Measurements from ENCODE around the gene WDR82. TPM values are rescaled to one million over a fixed set of nuclear protein-coding genes. Genes with fewer than 3 reads are reported as not detected.

The WDR82 gene
- total RNA-seq, 1 donor from 2014 or later, result 81.3 TPM

DNA sequence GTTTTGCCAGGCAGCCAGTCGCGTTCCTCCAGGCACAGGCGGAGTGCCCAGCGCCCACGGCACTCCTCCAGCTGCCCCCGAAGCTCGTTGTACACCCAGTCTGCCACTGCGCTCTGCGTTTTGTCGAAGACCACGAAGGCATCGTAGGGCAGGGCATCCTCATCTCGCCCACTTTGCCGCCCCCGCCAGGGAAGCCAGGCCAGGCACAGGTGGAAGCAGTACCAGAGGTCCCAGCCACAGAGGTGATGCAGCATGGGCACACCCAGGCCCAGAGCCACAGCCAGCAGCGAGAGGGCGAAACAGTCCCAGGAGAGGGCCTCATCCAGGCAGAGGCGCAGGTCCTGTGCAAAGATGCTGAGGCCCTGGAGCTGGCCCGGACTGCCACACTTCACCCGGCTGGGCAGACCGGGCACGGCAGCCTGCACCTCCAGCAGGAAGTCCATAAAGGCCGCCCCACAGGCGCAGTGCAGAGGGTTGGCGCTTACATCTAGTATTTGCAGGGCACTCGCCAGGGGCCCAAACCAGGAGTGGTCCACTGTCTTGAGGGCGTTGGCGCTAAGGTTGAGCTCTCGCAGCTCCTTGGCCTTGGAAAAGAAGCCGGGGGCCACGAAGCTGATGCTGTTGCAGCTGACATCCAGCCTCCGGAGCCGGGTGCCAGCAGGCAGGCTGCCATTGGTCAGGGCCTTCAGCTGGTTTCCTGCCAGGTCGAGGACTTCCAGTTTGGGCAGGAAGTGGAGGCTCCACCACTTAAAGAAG, 56.7 kb downstream of the WDR82 start:
- DNase-seq, result peak; percentile 13

DNA sequence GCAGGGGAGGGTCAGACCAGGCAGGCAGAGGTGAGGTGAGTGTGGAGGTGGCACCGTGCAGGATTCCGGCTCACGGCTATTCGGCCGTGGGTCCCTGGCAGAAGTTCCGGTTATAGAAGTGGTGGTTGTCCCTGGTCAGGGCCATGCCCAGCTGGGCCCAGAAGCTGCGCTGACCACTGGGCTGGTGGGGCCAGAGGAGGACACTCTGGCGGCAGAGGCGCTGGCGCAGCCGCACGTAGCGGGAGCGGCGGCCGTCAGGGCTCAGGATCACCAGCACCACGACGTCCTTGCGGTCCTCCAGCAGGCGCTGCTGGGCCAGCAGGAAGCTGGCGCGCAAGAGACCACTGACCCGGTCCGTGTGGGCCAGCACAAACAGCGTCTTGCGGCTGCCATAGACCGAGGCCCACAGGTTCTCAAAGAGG, 57.3 kb downstream of the WDR82 start:
- DNase-seq, result no peak

DNA sequence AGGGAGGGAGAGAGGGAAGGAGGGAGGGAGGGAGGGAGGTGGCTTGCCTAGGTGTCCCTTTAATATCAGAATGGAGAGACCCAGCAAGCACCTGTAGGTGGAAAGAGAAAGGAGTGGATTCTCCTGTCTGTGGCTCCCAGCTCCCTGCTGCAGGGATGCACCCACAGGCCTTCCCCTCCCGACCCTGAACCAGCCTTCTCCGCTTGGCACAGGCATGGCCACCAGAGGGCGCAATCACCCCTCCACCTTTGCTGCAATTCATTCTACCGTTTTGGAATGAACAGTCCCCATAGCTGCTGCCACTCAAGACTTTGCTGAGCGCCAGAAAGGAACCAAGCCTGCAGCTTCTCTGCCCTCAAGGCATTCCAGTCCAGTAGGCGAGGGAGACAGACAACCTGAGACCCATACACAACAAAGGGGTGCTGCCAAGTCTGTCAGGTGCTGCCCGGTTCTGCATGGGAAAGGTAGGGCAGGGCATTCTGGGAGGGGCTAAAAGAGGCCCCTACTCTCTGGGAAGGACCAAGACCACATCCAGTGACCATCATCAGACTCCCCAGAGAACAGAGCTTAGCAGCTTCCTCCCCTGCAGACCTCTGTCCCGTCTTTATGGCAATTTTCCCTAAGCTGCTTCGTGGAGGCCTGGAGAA, 57.9 kb downstream of the WDR82 start:
- peak; percentile 86 for DNase-seq

DNA sequence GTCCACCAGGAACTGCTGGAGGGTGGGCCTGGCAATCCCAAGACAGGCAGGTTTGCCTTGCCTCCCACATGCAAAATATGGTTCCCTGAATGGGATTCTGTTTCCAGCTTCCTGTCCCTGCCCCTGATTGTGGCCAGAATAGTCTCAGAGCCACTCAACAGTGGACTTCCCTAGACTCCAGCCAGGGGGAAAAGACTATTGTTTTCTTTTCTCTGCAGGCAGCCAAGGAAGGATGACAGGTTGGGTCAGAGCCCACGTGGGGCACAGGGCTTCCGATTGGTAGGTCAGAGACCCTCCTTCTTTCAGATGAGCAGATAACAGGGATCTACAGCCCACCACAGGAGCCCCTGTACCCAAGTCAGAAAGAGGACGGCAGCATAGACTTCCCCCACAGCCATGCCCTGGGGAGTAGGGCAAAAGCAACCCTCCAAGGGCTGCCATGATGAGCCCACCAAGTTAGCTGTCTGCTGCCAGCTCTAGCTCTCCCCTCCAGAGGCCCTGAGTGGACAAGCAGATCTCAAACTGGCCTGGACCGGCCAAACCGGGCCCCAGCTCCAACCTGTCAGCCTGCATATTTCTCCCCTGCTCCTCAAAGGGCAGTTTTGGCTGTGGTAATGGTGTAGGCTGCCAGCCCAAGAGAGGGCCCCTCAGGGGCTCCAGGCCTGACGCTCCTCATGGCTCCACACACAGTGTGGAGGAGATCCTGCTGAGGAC, 59.4 kb downstream of the WDR82 start:
- DNase-seq, result peak; percentile 86

DNA sequence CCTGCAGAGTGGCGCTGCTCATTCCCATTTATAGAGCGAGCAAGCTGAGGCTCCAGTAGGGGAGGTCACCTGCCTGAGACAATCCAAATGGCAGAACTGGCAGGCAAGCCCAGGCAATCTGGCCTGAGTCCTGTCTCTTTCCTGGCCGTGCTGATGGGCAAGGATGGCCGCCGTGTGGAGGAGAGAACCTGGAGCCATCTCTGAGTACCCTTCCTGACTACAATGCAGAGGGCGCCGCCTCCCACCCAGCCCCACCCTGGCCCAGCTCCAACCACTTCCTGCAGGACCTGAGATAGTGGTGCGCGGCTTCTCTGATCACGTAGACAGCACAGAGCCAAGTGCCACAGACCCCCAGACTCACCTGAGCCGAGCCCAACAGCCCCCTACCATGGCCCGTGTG, 60.0 kb downstream of the WDR82 start:
- DNase-seq, result no peak

DNA sequence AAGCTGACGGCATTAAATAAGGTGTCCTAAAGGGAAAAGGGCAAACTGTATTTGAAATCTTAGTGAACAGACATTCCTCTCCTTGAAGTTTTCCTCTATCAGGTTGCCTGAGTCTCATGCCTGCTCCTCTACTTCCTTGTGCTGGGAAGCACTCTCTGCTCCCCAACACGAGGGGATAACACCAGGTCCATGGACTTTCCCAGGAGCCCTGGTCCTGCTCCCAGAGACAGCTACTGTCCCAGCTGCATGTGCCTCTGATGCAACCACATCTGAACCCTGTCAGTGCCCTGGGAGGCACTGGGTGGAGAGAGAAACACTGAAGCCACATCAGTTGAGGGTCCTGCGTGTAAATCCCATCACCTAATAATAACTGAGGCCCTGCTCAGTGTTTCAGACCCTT, 60.4 kb downstream of the WDR82 start:
- no peak for DNase-seq

DNA sequence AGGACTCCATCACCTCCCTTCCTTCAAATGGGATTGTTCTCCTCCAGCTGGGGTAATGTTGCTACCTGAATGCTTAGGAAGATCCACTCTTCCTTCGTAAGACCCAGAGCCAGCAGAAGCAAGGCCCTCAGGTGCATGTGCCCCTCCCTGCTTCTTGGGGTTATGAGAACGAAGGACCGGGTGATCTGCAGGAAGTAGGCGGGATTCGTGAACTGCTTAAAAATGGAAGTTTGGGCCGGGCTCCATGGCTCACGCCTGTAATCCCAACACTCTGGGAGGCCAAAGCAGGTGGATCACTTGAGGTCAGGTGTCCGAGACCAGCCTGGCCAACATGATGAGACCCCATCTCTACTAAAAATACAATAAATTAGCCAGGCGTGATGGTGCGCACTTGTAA, 61.0 kb downstream of the WDR82 start:
- no peak for DNase-seq

DNA sequence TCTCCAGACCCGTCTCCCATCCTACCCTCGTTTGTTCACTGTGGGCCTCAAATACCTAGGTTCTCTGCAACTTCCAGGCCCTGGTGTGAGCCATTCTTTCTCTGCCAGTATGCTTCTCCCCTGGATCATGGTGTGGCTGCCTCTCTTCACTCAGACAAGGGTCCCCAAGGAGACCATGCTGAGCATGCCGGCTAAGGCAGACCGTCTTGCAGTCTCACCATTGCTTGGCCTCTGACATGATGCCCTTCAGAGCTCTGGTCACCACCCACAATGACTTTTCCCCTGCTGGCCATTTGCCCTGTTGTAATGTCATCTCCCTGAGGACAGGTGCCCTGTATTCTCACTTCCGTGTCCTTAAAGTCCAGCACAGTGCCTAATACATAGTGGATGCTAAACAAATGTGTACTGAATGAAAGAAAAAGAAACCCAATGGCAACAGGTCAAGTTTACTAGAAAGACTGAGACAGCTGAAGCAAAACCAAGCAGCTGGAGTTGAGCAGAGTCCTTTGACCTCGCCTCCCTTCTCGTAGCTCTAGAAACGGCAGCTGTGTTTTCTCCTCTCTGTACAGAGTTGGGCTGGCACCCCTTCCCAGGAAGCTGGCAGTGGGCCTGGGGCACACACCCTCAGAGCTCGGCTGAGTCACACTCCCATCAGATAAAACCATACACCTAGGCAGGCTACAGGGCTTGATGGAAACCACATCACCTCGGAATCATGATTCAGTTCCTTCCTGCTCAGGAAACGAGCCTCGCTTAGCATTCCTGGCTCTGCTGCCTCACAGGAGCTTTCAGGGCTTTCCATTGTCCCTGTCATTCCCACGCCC, 61.7 kb downstream of the WDR82 start:
- peak; percentile 99 for DNase-seq

DNA sequence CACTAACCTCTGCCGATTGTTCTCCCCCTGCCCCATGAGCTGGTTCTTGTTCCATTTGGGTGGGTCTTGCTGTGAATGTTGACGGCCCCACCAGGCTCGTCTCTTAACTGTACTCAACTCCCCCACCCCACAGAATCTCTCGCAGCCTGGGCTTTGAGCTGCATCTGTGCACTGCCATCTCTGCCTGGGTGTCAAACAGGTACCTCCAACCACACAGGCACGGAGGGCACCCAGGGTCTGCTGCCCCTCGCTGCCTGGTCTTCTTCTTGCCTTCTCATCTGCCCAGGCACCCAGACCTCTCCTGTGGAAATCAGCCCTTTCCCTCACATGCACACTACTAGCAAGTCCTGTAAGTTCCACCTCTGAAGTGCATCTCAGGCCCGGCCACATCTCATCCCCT, 63.1 kb downstream of the WDR82 start:
- no peak for DNase-seq

DNA sequence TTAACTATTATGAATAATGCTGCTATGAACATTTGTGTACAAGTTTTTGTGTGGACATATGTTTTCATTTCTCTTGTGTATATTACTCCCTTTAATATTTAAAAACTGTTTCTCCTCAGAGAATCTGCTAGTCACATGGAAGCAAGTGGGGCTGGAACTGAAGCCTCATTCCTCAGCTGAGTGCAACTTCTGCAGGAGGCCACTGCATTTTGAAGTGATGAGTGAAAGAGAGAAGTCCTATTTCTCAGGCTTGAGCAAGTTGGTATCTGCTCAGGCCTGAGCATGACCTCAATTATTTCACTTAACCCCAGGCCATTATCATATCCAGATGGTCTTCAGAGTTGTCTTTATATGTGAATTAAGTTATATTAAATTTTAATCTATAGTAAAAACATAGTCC, 64.5 kb downstream of the WDR82 start:
- DNase-seq, result no peak

DNA sequence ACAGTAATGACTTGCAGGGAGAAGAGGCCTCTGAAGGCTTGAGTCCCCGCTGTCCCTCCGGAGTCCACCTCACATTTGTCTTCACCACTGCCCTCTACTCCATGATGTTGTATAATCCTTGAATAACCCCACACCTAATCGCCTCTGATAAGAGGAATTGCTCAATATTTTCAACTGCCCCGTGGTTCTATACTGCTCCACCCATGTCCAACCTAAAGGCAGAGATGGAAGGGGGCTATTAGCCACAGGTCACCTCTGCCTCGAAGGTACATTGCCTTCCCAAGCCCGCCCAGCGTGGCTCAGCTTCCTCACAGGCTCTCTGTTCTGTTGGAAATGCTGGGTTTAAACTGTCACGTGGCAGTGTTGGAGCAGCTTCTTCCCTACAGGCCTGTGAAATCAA, 65.4 kb downstream of the WDR82 start:
- no peak for DNase-seq

DNA sequence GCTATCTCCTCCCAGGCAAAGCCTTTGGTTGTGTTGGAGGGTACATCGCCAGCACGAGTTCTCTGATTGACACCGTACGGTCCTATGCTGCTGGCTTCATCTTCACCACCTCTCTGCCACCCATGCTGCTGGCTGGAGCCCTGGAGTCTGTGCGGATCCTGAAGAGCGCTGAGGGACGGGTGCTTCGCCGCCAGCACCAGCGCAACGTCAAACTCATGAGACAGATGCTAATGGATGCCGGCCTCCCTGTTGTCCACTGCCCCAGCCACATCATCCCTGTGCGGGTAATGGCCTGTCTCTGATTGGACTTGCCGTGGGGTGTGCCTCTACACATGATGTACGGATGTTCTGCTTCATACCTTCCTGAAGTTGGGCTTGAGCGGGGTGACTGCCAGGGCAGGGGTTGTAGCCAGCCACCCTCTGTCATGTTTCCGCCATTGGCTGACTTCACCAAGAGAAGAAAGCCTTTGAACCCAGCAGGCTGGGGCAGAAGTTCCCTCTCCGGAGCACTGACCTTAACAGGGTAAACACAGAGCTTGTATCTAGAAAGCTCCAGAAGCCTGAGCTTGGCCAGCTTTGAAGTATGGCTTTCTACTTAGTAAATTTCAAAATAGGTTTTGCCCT, 67.1 kb downstream of the WDR82 start:
- DNase-seq, result no peak

DNA sequence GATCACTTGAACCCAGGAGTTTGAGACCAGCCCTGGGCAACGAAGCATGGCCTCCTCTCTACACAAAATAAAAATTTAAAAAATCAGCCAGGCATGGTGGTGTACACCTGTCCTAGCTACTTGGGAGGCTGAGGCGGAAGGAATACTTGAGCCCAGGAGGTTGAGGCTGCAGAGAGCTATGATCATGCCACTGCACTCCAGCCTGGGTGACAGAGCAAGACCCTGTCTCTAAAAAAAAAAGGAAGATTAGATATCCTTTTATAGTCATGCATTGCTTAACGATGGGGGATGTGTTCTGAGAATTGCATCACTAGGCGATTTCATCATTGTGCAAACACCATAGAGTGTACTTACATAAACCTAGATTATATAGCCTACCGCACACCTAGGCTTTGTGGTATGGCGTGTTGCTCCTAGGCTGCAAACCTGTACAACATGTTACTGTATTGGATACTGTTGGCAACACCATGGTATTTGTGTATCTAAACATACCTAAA, 67.9 kb downstream of the WDR82 start:
- no peak for DNase-seq

DNA sequence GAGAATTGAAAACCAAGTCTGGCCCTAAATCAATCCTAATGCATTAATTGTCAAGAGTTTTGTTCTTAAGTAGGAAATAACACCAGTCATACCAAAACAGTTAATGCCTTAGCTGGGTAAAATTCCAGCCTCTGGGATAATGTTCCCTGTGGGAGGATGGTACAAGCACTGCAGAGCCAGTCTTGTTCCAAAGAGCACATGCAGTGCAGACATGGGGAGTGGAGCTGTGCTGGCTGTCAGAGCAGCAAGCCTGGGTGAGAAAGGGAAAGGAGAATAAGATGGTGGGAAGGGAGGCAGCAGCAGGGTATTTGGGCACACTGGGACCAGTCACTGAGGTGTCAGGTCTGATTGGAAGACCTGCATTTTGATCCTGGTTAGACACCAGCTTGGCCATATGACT, 68.4 kb downstream of the WDR82 start:
- DNase-seq, result no peak

DNA sequence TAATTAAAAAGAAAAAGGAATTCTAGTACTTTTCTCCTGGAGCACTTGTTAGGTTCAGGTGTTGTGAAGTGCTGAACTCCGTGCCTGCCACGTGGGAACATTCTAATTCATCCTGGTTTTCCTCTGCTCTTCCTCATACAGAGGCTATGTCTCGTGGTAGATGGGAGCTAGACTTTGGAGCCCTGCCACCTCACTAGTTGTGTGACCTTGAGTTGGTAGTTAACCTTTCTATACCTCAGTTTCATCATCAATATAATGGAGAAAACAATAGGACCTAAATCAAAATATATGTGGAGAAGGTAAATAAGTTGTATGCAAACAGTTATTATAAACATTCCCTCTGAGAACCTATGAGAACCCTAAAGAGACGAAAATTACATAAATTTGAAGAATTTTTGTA, 69.9 kb downstream of the WDR82 start:
- DNase-seq, result no peak

DNA sequence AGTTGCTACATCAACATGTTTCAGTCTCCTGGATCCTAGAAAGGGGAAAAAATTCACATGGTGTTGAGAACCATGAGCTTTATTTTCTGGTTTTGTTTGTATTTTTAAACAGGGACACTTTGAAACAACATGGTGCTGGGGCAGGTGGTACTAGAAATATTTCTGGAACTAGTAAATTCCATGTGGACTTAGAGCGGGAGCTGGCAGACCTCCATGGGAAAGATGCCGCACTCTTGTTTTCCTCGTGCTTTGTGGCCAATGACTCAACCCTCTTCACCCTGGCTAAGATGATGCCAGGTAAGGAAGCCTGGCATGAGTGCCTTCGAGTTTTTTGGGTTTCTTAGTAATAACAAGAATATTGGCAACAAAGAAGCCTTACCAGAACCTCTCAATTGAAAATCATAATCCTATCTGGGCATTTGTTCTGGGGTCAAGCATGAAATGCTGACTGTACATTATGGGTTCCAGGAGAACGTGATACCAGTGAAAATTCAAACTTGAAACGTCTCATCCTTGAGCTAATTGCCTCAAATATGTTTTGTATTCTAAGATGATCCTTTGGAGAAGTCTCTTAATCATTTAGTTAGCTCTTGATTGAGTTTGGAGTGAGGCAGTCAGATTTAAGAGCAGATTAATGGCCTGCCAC, 72.6 kb downstream of the WDR82 start:
- DNase-seq, result no peak

Other genes with a start within 250 kb of the WDR82 start
- 8.0 and 10.8 TPM in 2 replicates for gene DUSP7, start 222.1 kb downstream of the WDR82 start, total RNA-seq
- 3.7 and 17.6 TPM in 2 replicates for gene POC1A, start 124.2 kb downstream of the WDR82 start, total RNA-seq
- 41.0 and 51.7 TPM in 2 replicates for gene ALAS1, start 80.5 kb downstream of the WDR82 start, total RNA-seq
- under 0.01 TPM in 1 of 2 replicates, not detected in the other for gene TLR9, start 53.0 kb downstream of the WDR82 start, total RNA-seq
- gene TWF2, start 39.5 kb downstream of the WDR82 start, total RNA-seq, result 144 and 147 TPM in 2 replicates
- gene PPM1M, start 32.9 kb downstream of the WDR82 start, total RNA-seq, result 20.6 and 25.0 TPM in 2 replicates
- gene GLYCTK, start 9.2 kb upstream of the WDR82 start, total RNA-seq, result 22.3 and 22.9 TPM in 2 replicates
- 3.3 and 5.6 TPM in 2 replicates for gene DNAH1, start 37.7 kb upstream of the WDR82 start, total RNA-seq
- 72.7 and 92.1 TPM in 2 replicates for gene BAP1, start 131.4 kb upstream of the WDR82 start, total RNA-seq
- 2.9 and 4.4 TPM in 2 replicates for gene PHF7, start 132.0 kb upstream of the WDR82 start, total RNA-seq
- 30.5 and 30.9 TPM in 2 replicates for gene SEMA3G, start 166.5 kb upstream of the WDR82 start, total RNA-seq
- not detected in 2 replicates for gene TNNC1, start 175.4 kb upstream of the WDR82 start, total RNA-seq
- 72.8 and 106 TPM in 2 replicates for gene NISCH, start 177.0 kb upstream of the WDR82 start, total RNA-seq
- 462 and 464 TPM in 2 replicates for gene STAB1, start 216.7 kb upstream of the WDR82 start, total RNA-seq